ENCODE data around the gene WDR7.

The WDR7 gene

GRCh38 chr18:56658261-56658660 is 7.1 kb downstream of the WDR7 start:
- DNase-seq = no peak

- no peak for DNase-seq
Measured at GRCh38 chr18:56659111-56659510, 8.0 kb downstream of the WDR7 start.

- DNase-seq = no peak
Measured at GRCh38 chr18:56660655-56661054, 9.5 kb downstream of the WDR7 start.

GRCh38 chr18:56661360-56662062 is 10.4 kb downstream of the WDR7 start:
- DNase-seq = no peak

- DNase-seq = no peak
Measured at GRCh38 chr18:56662063-56662408, 10.9 kb downstream of the WDR7 start.

GRCh38 chr18:56662502-56662901 is 11.3 kb downstream of the WDR7 start:
- DNase-seq = no peak

GRCh38 chr18:56662902-56663301 is 11.7 kb downstream of the WDR7 start:
- no peak for DNase-seq

GRCh38 chr18:56672391-56672790 is 21.2 kb downstream of the WDR7 start:
- DNase-seq = no peak

GRCh38 chr18:56672981-56673380 is 21.8 kb downstream of the WDR7 start:
- no peak for DNase-seq

GRCh38 chr18:56676639-56677038 is 25.5 kb downstream of the WDR7 start:
- no peak for DNase-seq

- DNase-seq = no peak
Measured at GRCh38 chr18:56678836-56679565, 27.8 kb downstream of the WDR7 start.

- DNase-seq = no peak
Measured at GRCh38 chr18:56684277-56684676, 33.1 kb downstream of the WDR7 start.

- DNase-seq = no peak
Measured at GRCh38 chr18:56691530-56691929, 40.4 kb downstream of the WDR7 start.

- no peak for DNase-seq
Measured at GRCh38 chr18:56696966-56697365, 45.8 kb downstream of the WDR7 start.

GRCh38 chr18:56702946-56703345 is 51.8 kb downstream of the WDR7 start:
- DNase-seq = no peak

GRCh38 chr18:56709463-56709862 is 58.3 kb downstream of the WDR7 start:
- DNase-seq = no peak

GRCh38 chr18:56711708-56712445 is 60.7 kb downstream of the WDR7 start:
- DNase-seq = no peak

GRCh38 chr18:56712761-56713160 is 61.6 kb downstream of the WDR7 start:
- no peak for DNase-seq

- no peak for DNase-seq
Measured at GRCh38 chr18:56715121-56715520, 64.0 kb downstream of the WDR7 start.

GRCh38 chr18:56716692-56717146 is 65.6 kb downstream of the WDR7 start:
- DNase-seq = no peak

GRCh38 chr18:56721031-56721430 is 69.9 kb downstream of the WDR7 start:
- no peak for DNase-seq

- no peak for DNase-seq
Measured at GRCh38 chr18:56721491-56721890, 70.3 kb downstream of the WDR7 start.

GRCh38 chr18:56722518-56722917 is 71.4 kb downstream of the WDR7 start:
- DNase-seq = no peak

GRCh38 chr18:56723068-56723467 is 71.9 kb downstream of the WDR7 start:
- DNase-seq = no peak
